ENCODE measurements around the gene MVD.
A peak's percentile ranks its signal among the peaks of the same experiment; 100 is the strongest.

The MVD gene

GRCh38 chr16:88638323-88639230, 24.3 kb downstream of the MVD start, which contains the start of gene IL17C:
TSS of gene IL17C (plus strand) at chr16:88638572. CDS start at chr16:88638642, 70 bp downstream.
- H3K27ac ChIP-seq (ENCODE audit: low read depth, low read length): no peak within 1 kb of the TSS
- H3K4me1 ChIP-seq (ENCODE audit: control insufficient read depth, insufficient read depth, low read length): peaks cover 21% of the 10 kb centered on the region
- no peak within 1 kb of the TSS for H3K9ac ChIP-seq (ENCODE audit: low read length)
- no peaks in the 10 kb centered on the region for H3K9me3 ChIP-seq (ENCODE audit: control insufficient read depth, insufficient read depth, low read depth, low read length)
- no peaks in the 10 kb centered on the region for H3K36me3 ChIP-seq (ENCODE audit: control insufficient read depth, insufficient read depth, low read length)
- H3K4me3 ChIP-seq (ENCODE audit: low read depth, low read length): no peak within 1 kb of the TSS
- peaks cover 29% of the 10 kb centered on the region; the same call in 1 of the 2 replicates for H3K27me3 ChIP-seq (ENCODE audit: control insufficient read depth, insufficient read depth, low read length)

DNA sequence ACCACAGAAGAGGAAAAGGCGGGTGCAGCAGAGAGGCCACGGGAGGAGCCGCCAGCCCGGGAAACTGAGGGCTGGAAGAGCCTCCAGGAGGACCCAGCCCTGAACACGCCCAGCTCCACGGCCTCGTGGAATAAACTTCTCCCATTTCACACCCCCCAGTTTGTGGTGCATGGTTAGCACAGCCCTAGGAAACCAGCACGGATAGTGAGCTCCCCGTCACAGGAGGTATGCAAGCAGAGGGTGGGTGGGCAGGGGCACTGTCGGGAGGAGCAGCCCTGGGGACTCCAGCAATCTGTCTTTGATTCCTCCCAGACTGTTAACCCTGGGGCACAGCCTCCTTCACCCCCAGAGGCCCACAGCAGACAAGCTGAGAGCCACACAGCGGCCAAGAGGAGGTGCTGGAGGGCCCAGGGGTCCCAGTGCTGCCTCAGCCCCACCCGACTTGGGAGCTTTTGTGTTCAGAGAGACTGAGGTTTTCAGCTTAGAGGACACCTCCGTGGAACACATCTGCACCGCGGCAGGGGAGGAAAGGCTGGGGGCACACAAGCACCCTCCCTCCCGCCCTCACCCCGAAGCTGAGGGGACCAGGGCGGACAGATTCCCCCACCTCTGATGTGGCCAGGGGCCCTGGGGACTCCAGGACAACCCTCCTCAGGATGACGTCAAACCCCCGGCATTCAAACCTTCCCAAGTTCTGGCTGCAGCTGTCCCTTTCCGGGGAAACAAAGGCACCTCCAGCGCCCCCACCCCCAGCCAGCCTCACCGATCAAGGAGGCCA, 26.2 kb downstream of the MVD start:
- no peaks in the 10 kb centered on the region for H3K9me3 ChIP-seq (ENCODE audit: control insufficient read depth, insufficient read depth, low read depth, low read length)
- H3K9ac ChIP-seq (ENCODE audit: low read length): no peak overlapping the region
- H3K27me3 ChIP-seq (ENCODE audit: control insufficient read depth, insufficient read depth, low read length): peaks cover 29% of the 10 kb centered on the region; the same call in 1 of the 2 replicates
- peaks cover 21% of the 10 kb centered on the region for H3K4me1 ChIP-seq (ENCODE audit: control insufficient read depth, insufficient read depth, low read length)
- H3K27ac ChIP-seq (ENCODE audit: low read depth, low read length): no peak overlapping the region
- H3K4me3 ChIP-seq (ENCODE audit: low read depth, low read length): no peak overlapping the region
- H3K36me3 ChIP-seq (ENCODE audit: control insufficient read depth, insufficient read depth, low read length): peaks cover 7% of the 10 kb centered on the region; the same call in 1 of the 2 replicates

- Histone ChIP-seq H3K4me1 (ENCODE audit: control insufficient read depth, insufficient read depth, low read length) (peaks cover 27% of the 10 kb centered on the region), H3K9ac (ENCODE audit: low read length) (no peak overlapping the region), H3K4me3 (ENCODE audit: low read depth, low read length) (no peak overlapping the region), H3K9me3 (ENCODE audit: control insufficient read depth, insufficient read depth, low read depth, low read length) (no peaks in the 10 kb centered on the region), H3K36me3 (ENCODE audit: control insufficient read depth, insufficient read depth, low read length) (peaks cover 15% of the 10 kb centered on the region), H3K27ac (ENCODE audit: low read depth, low read length) (no peak overlapping the region), H3K27me3 (ENCODE audit: control insufficient read depth, insufficient read depth, low read length) (peaks cover 29% of the 10 kb centered on the region; the same call in 1 of the 2 replicates)
Observed at GRCh38 chr16:88635671-88636319, 27.1 kb downstream of the MVD start.

DNA sequence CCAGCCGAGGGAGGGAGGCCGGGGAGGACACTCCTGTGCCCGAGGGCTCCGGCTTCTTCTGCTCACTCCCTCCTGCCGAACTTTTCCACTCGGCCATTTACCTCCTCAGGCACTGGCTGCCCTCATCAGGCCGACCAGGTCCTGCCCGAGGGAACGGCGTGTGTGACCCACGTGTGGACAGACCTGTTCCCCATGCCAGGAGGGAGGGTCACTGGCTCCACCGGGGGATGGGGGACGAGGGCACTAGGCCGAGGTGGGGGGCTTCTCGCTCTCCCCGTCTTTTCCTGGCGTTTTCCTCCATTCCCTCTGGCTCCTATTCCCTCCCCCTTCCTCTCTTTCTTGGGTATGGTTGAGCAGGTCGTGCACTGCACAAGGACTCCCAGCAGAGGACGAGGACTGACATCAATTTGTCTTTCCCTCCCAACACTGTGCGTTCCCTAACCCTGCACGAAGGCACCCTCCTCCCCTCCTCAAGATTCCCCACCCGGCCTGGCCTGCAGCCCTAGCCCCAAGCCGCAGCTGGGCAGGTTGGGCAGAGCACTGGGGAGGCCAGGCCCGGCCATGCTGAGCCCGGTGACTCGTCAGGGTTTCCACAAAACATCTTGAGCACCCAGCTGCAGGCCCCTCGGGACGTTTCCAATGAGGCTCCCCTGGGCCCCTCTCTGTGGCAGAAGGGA, 27.8 kb downstream of the MVD start:
- Histone ChIP-seq H3K27ac (ENCODE audit: low read depth, low read length) (no peak overlapping the region), H3K36me3 (ENCODE audit: control insufficient read depth, insufficient read depth, low read length) (peaks cover 21% of the 10 kb centered on the region), H3K4me1 (ENCODE audit: control insufficient read depth, insufficient read depth, low read length) (peaks cover 28% of the 10 kb centered on the region), H3K9ac (ENCODE audit: low read length) (peak overlapping the region; percentile 52), H3K9me3 (ENCODE audit: control insufficient read depth, insufficient read depth, low read depth, low read length) (no peaks in the 10 kb centered on the region), H3K4me3 (ENCODE audit: low read depth, low read length) (peak overlapping the region; percentile 70), H3K27me3 (ENCODE audit: control insufficient read depth, insufficient read depth, low read length) (peaks cover 29% of the 10 kb centered on the region; the same call in 1 of the 2 replicates)

- Histone ChIP-seq H3K9ac (ENCODE audit: low read length) (peak overlapping the region; percentile 52), H3K4me1 (ENCODE audit: control insufficient read depth, insufficient read depth, low read length) (peaks cover 24% of the 10 kb centered on the region), H3K4me3 (ENCODE audit: low read depth, low read length) (peak overlapping the region; percentile 70), H3K27me3 (ENCODE audit: control insufficient read depth, insufficient read depth, low read length) (peaks cover 21% of the 10 kb centered on the region; the same call in 1 of the 2 replicates), H3K36me3 (ENCODE audit: control insufficient read depth, insufficient read depth, low read length) (peaks cover 29% of the 10 kb centered on the region), H3K27ac (ENCODE audit: low read depth, low read length) (no peak overlapping the region), H3K9me3 (ENCODE audit: control insufficient read depth, insufficient read depth, low read depth, low read length) (no peaks in the 10 kb centered on the region)
Observed at GRCh38 chr16:88634141-88634993, 28.5 kb downstream of the MVD start.

- Histone ChIP-seq H3K4me3 (ENCODE audit: low read depth, low read length) (peak overlapping the region; percentile 70), H3K9ac (ENCODE audit: low read length) (no peak overlapping the region), H3K27me3 (ENCODE audit: control insufficient read depth, insufficient read depth, low read length) (peaks cover 19% of the 10 kb centered on the region; the same call in 1 of the 2 replicates)
Observed at GRCh38 chr16:88633684-88634140, 29.2 kb downstream of the MVD start.

DNA sequence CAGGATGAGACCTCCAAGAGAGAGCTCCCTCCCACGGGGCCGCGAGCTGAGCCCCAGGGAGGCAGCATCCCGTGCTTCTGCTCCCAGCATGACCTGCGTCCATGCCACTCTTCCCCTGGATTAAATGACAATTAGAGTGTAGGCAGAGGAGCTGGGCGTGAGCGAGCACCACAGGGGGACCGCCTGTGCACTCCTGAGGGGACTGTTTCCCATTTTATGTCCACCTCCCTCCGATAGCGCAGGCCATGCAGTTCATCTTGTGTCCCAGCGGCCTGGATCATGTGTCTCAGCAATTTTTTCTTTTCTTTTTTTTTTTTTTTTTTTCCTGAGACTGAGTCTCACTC, 30.3 kb downstream of the MVD start:
- Histone ChIP-seq H3K36me3 (ENCODE audit: control insufficient read depth, insufficient read depth, low read length) (peaks cover 39% of the 10 kb centered on the region), H3K9me3 (ENCODE audit: control insufficient read depth, insufficient read depth, low read depth, low read length) (no peaks in the 10 kb centered on the region), H3K4me3 (ENCODE audit: low read depth, low read length) (no peak overlapping the region), H3K9ac (ENCODE audit: low read length) (no peak overlapping the region), H3K4me1 (ENCODE audit: control insufficient read depth, insufficient read depth, low read length) (peaks cover 18% of the 10 kb centered on the region; the same call in 1 of the 2 replicates), H3K27ac (ENCODE audit: low read depth, low read length) (no peak overlapping the region), H3K27me3 (ENCODE audit: control insufficient read depth, insufficient read depth, low read length) (peaks cover 16% of the 10 kb centered on the region; the same call in 1 of the 2 replicates)

More at GRCh38 chr16:88633684-88634140, 29.2 kb downstream of the MVD start:
- Histone ChIP-seq H3K27ac (ENCODE audit: low read depth, low read length) (no peak overlapping the region), H3K9me3 (ENCODE audit: control insufficient read depth, insufficient read depth, low read depth, low read length) (no peaks in the 10 kb centered on the region), H3K36me3 (ENCODE audit: control insufficient read depth, insufficient read depth, low read length) (peaks cover 30% of the 10 kb centered on the region), H3K4me1 (ENCODE audit: control insufficient read depth, insufficient read depth, low read length) (peaks cover 17% of the 10 kb centered on the region)

DNA sequence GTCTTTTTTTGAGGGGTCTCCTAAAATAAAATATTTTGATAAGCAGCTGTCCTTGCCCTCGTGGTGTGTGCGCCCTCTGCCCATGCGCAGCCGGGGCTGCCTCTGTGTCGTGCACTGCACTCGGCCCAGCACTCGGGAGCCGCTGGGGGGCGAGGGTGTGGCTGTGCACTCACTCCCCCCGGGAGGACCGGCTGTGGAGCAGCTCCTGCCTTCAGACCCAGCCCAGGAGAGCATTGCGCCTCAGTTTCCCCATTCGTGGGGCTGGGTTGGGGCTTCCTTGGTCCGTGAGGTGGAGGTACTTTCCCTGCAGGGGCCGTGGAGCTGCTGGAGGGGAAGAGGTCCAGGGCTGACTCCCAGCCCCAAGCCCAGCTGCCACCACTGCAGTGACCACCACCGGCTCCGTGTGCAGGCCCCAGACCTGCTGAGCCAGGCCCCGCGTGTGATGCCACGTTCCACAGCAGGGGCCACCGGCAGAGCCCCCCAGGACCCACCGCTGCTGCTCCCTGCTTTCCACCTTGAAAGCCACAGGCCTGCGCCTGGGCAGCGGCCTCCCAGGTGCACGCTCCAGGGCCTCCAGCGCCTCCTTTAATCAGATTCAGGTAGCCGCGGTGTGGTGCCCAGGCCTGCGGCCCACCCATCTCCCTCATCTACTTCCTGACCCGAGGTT, 30.8 kb downstream of the MVD start:
- H3K27me3 ChIP-seq (ENCODE audit: control insufficient read depth, insufficient read depth, low read length): peaks cover 16% of the 10 kb centered on the region; the same call in 1 of the 2 replicates
- no peak overlapping the region for H3K9ac ChIP-seq (ENCODE audit: low read length)
- H3K36me3 ChIP-seq (ENCODE audit: control insufficient read depth, insufficient read depth, low read length): peaks cover 42% of the 10 kb centered on the region
- H3K4me1 ChIP-seq (ENCODE audit: control insufficient read depth, insufficient read depth, low read length): peaks cover 18% of the 10 kb centered on the region; the same call in 1 of the 2 replicates
- H3K9me3 ChIP-seq (ENCODE audit: control insufficient read depth, insufficient read depth, low read depth, low read length): no peaks in the 10 kb centered on the region
- H3K4me3 ChIP-seq (ENCODE audit: low read depth, low read length): no peak overlapping the region
- no peak overlapping the region for H3K27ac ChIP-seq (ENCODE audit: low read depth, low read length)

- no peak overlapping the region for H3K9ac ChIP-seq (ENCODE audit: low read length)
- H3K4me3 ChIP-seq (ENCODE audit: low read depth, low read length): no peak overlapping the region
- H3K9me3 ChIP-seq (ENCODE audit: control insufficient read depth, insufficient read depth, low read depth, low read length): no peaks in the 10 kb centered on the region
- no peak overlapping the region for H3K27ac ChIP-seq (ENCODE audit: low read depth, low read length)
- peaks cover 16% of the 10 kb centered on the region; the same call in 1 of the 2 replicates for H3K27me3 ChIP-seq (ENCODE audit: control insufficient read depth, insufficient read depth, low read length)
- peaks cover 46% of the 10 kb centered on the region for H3K36me3 ChIP-seq (ENCODE audit: control insufficient read depth, insufficient read depth, low read length)
- H3K4me1 ChIP-seq (ENCODE audit: control insufficient read depth, insufficient read depth, low read length): peaks cover 18% of the 10 kb centered on the region; the same call in 1 of the 2 replicates
Observed at GRCh38 chr16:88631384-88631783, 31.5 kb downstream of the MVD start.

Measured in HUES6 (cell line).